HAP-1 (cell line): Measurements from ENCODE around the gene KIAA1586.
"Not testable (repeated sequence)": the region's sequence is repeated elsewhere in the genome, so short reads cannot be mapped to it uniquely, and the experiment has no call there.

Source experiments
- DNase-seq, 2 experiments: peaks; one replicate each; pipeline ENCODE4 v3.0.0-alpha.2; 2016 to 2020; ENCODE audit warnings: low spot score in 2 of 2
- H3K27me3 ChIP-seq: fragments of 250-450 bp; sonication (Bioruptor Pico); 2 replicates; pipeline ENCODE4 v1.5.1; 2020; ENCODE audit warnings: low read depth, mild to moderate bottlenecking, moderate library complexity
- H3K36me3 ChIP-seq: fragments of 250-450 bp; sonication (Bioruptor Pico); replicated peaks from 2 replicates; pipeline ENCODE4 v1.5.1; 2020; ENCODE audit warnings: mild to moderate bottlenecking
- H3K4me1 ChIP-seq: fragments of 250-450 bp; sonication (Bioruptor Pico); 2 replicates; pipeline ENCODE4 v1.5.1; 2020; ENCODE audit warnings: mild to moderate bottlenecking
- H3K4me3 ChIP-seq: fragments of 250-450 bp; sonication (Bioruptor Pico); 2 replicates; pipeline ENCODE4 v1.5.1; 2020; ENCODE audit warnings: mild to moderate bottlenecking, moderate library complexity
- H3K9me3 ChIP-seq: fragments of 250-450 bp; sonication (Bioruptor Pico); 2 replicates; pipeline ENCODE4 v1.5.1; 2020; ENCODE audit warnings: mild to moderate bottlenecking, moderate library complexity
- in situ Hi-C: fragments of 300-500 bp; cut with MboI; formaldehyde crosslinking; loops from 3 replicates; pipeline ENCODE4 v1.14.3; 2020; ENCODE audit warnings: low sequenced_read_pairs, inconsistent platforms, mixed read lengths

The KIAA1586 gene

GRCh38 chr6:57026001-57026400 lies 20.5 kb upstream of the KIAA1586 start:
- Histone ChIP-seq H3K36me3 (no peaks in the 10 kb centered on the region), H3K27me3 (no peaks in the 10 kb centered on the region), H3K9me3 (peaks cover 8% of the 10 kb centered on the region; the same call in 1 of the 2 replicates), H3K4me1 (no peaks in the 10 kb centered on the region), H3K4me3 (no peak overlapping the region)
- no peak for DNase-seq
- in situ Hi-C loops = no loop called here

DNA sequence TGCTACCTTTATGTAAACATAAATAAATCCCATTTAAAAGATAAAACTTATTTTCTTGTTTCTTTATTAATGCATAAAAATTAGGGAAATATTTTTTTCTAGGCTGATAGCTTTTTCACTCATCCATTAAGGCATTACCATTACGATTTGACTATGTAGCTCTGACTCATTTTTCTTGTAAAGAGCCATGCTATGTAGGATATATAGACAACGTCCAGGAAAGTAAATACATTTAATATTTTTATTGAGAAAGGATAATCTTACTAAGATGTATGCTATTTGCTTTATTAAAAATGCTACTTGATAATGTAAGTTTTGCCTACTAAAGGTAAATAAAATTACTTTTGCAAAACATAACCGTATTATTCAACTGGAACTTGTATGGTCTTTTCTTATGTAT lies 19.2 kb upstream of the KIAA1586 start:
- Histone ChIP-seq H3K27me3 (peaks cover 4% of the 10 kb centered on the region; the same call in 1 of the 2 replicates), H3K36me3 (no peaks in the 10 kb centered on the region), H3K4me1 (no peaks in the 10 kb centered on the region), H3K4me3 (no peak overlapping the region), H3K9me3 (peaks cover 8% of the 10 kb centered on the region; the same call in 1 of the 2 replicates)
- in situ Hi-C loops = no loop called here
- no peak for DNase-seq

DNA sequence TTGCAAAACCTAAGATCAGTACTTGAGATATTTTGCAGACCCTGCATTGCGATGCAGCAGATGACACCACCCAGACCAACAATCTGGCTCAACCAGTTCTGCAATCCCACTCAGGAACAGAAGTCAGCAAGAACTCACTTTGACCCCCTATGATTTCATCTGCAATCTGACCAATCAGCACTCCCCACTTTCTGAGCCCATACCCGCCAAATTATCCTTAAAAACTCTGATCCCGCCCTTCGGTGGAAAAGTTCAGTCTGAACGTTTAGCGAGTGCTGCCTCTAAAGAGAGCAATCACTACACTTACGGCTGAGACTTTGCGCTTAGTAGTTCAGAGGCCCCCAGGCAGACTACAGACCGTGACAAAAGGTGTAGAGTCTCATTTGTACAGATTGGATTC lies 17.3 kb upstream of the KIAA1586 start:
- DNase-seq = no peak
- Histone ChIP-seq H3K9me3 (peaks cover 8% of the 10 kb centered on the region; the same call in 1 of the 2 replicates), H3K27me3 (peaks cover 7% of the 10 kb centered on the region), H3K4me1 (no peaks in the 10 kb centered on the region), H3K4me3 (no peak overlapping the region), H3K36me3 (no peaks in the 10 kb centered on the region)
- in situ Hi-C loops = no loop called here

DNA sequence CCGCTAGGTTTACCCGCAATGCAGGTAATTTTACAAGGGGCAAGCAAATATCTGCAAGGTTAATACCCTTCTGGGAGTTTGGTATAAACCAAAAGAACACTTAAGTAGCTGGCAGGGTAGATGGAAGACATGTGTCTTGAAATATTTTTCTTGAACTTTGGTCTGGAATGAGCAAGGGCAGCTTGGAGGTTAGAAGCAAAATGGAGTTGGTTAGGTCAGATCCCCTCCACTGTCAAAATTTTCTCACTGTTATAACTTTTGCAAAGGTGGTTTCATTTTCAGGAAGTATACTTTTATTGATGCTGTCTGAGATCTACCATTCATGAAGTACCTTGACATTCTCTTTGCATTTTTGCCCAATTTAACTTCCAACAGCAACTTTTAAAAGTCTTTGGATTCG lies 13.3 kb upstream of the KIAA1586 start:
- Histone ChIP-seq H3K9me3 (no peaks in the 10 kb centered on the region), H3K4me3 (no peak overlapping the region), H3K4me1 (no peaks in the 10 kb centered on the region), H3K36me3 (no peaks in the 10 kb centered on the region), H3K27me3 (peaks cover 24% of the 10 kb centered on the region)
- DNase-seq = no peak
- in situ Hi-C loops = no loop called here

GRCh38 chr6:57035549-57035948 lies 10.9 kb upstream of the KIAA1586 start:
- no peak for DNase-seq
- in situ Hi-C loops = no loop called here
- no peak overlapping the region for H3K4me3 ChIP-seq

GRCh38 chr6:57038906-57039305 lies 7.6 kb upstream of the KIAA1586 start:
- no peak for DNase-seq
- H3K36me3 ChIP-seq = no peaks in the 10 kb centered on the region
- in situ Hi-C loops = no loop called here
- H3K27me3 ChIP-seq = peaks cover 20% of the 10 kb centered on the region
- no peaks in the 10 kb centered on the region for H3K9me3 ChIP-seq
- H3K4me3 ChIP-seq = no peak overlapping the region
- peaks cover 8% of the 10 kb centered on the region for H3K4me1 ChIP-seq

More at GRCh38 chr6:57035549-57035948, 10.9 kb upstream of the KIAA1586 start:
- no peaks in the 10 kb centered on the region for H3K36me3 ChIP-seq
- H3K27me3 ChIP-seq = peaks cover 24% of the 10 kb centered on the region
- H3K4me1 ChIP-seq = peaks cover 8% of the 10 kb centered on the region
- no peaks in the 10 kb centered on the region for H3K9me3 ChIP-seq

GRCh38 chr6:57040011-57040410 lies 6.5 kb upstream of the KIAA1586 start:
- in situ Hi-C loops = no loop called here
- Histone ChIP-seq H3K9me3 (no peaks in the 10 kb centered on the region), H3K4me1 (peaks cover 8% of the 10 kb centered on the region), H3K36me3 (no peaks in the 10 kb centered on the region), H3K27me3 (peaks cover 13% of the 10 kb centered on the region), H3K4me3 (no peak overlapping the region)
- DNase-seq = peak in 1 of 2 experiments; percentile 15

- H3K27me3 ChIP-seq, H3K9me3 ChIP-seq, H3K4me3 ChIP-seq, DNase-seq, in situ Hi-C loops, H3K36me3 ChIP-seq: not testable (repeated sequence)
- peaks cover 18% of the 10 kb centered on the region for H3K4me1 ChIP-seq
Measured at GRCh38 chr6:57044061-57044460, 2.4 kb upstream of the KIAA1586 start.

- Histone ChIP-seq H3K27me3 (0 out of 2 replicates have a peak, but pooled peaks cover 3% of the 10 kb centered on the region), H3K4me3 (no peak overlapping the region), H3K36me3 (peaks cover 13% of the 10 kb centered on the region; the same call in 1 of the 2 replicates), H3K9me3 (no peaks in the 10 kb centered on the region), H3K4me1 (peaks cover 17% of the 10 kb centered on the region)
- in situ Hi-C loops = no loop called here
- no peak for DNase-seq
Measured at GRCh38 chr6:57044568-57044967, 1.9 kb upstream of the KIAA1586 start.

DNA sequence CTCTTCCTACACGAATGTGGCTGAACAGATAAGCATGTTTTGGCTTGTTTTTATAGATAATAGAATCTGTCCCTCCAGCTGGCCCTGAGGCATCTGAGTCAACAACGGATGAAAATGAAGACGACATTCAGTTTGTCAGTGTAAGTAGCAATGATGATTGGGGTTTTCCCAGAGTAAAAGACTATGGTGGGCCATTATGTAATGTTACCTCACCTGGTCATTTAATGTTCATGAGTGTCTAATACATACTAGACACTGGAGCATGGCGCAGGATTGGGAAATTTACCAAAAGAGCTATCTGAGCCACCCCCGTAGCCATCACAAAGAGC lies 728 bp downstream of the KIAA1586 start:
- H3K4me1 ChIP-seq = peaks cover 17% of the 10 kb centered on the region
- DNase-seq, H3K9me3 ChIP-seq, H3K27me3 ChIP-seq, H3K4me3 ChIP-seq, in situ Hi-C loops: not testable (repeated sequence)
- H3K36me3 ChIP-seq = peaks cover 31% of the 10 kb centered on the region

- DNase-seq, H3K27me3 ChIP-seq, in situ Hi-C loops, H3K9me3 ChIP-seq: not testable (repeated sequence)
- peaks cover 35% of the 10 kb centered on the region for H3K36me3 ChIP-seq
- peak overlapping the region; percentile 32 for H3K4me3 ChIP-seq
- peaks cover 17% of the 10 kb centered on the region for H3K4me1 ChIP-seq
Measured at GRCh38 chr6:57047859-57048258, 1.4 kb downstream of the KIAA1586 start.

DNA sequence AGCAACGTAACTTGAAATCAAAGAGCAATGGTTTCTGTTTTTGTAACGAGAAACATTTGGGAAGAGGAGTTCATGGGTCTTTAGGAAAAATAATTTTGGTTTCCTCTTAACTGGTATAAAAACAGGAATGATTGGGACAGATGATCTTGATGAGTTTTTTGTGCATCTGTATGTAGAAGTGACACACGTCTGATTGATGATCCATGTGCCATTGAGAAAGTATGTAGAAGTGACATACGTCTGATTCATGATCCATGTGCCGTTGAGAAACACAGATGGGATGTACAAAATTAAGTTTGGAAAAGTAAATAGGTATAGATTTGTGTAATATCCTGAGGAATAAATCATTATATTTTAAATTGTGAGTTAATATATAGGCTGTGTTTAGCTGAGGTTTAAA lies 2.1 kb downstream of the KIAA1586 start:
- in situ Hi-C loops = no loop called here
- H3K4me1 ChIP-seq = peaks cover 17% of the 10 kb centered on the region
- no peaks in the 10 kb centered on the region for H3K9me3 ChIP-seq
- peaks cover 39% of the 10 kb centered on the region for H3K36me3 ChIP-seq
- no peak for DNase-seq
- no peaks in the 10 kb centered on the region for H3K27me3 ChIP-seq
- H3K4me3 ChIP-seq = peak overlapping the region; percentile 32

- no peaks in the 10 kb centered on the region for H3K9me3 ChIP-seq
- in situ Hi-C loops = no loop called here
- peaks cover 13% of the 10 kb centered on the region for H3K36me3 ChIP-seq
- H3K4me3 ChIP-seq = no peak overlapping the region
- H3K27me3 ChIP-seq = no peaks in the 10 kb centered on the region
- no peak for DNase-seq
- H3K4me1 ChIP-seq = no peaks in the 10 kb centered on the region
Measured at GRCh38 chr6:57063847-57064246, 17.4 kb downstream of the KIAA1586 start.

- H3K4me3 ChIP-seq = no peak overlapping the region
- no peaks in the 10 kb centered on the region for H3K4me1 ChIP-seq
- H3K36me3 ChIP-seq = peaks cover 10% of the 10 kb centered on the region
- in situ Hi-C loops = no loop called here
- no peak for DNase-seq
- no peaks in the 10 kb centered on the region for H3K27me3 ChIP-seq
- H3K9me3 ChIP-seq = no peaks in the 10 kb centered on the region
Measured at GRCh38 chr6:57064809-57065208, 18.3 kb downstream of the KIAA1586 start.

- DNase-seq = no peak
- H3K27me3 ChIP-seq = no peaks in the 10 kb centered on the region
- no peak overlapping the region for H3K4me3 ChIP-seq
- no peaks in the 10 kb centered on the region for H3K9me3 ChIP-seq
- H3K4me1 ChIP-seq = no peaks in the 10 kb centered on the region
- in situ Hi-C loops = no loop called here
- no peaks in the 10 kb centered on the region; the same call in 1 of the 2 replicates for H3K36me3 ChIP-seq
Measured at GRCh38 chr6:57068061-57068460, 21.6 kb downstream of the KIAA1586 start.
